ENCODE data around the gene MAOB.

MAOB gene

GRCh38 chrX:43860646-43861370, 21.4 kb downstream of the MAOB start:
- DNase-seq (ENCODE audit: low read depth), result peak; percentile 9

- no peak for DNase-seq (ENCODE audit: low read depth)
These were observed 28.9 kb downstream of the MAOB start for GRCh38 chrX:43853225-43853828.

GRCh38 chrX:43850629-43851028, 31.6 kb downstream of the MAOB start:
- DNase-seq (ENCODE audit: low read depth), result no peak

- no peak for DNase-seq (ENCODE audit: low read depth)
These were observed 33.1 kb downstream of the MAOB start for GRCh38 chrX:43849173-43849572.

- no peak for DNase-seq (ENCODE audit: low read depth)
These were observed 34.9 kb downstream of the MAOB start for GRCh38 chrX:43847352-43847751.

GRCh38 chrX:43846558-43846957, 35.7 kb downstream of the MAOB start:
- no peak for DNase-seq (ENCODE audit: low read depth)

GRCh38 chrX:43845776-43846175, 36.5 kb downstream of the MAOB start:
- no peak for DNase-seq (ENCODE audit: low read depth)

GRCh38 chrX:43840265-43840664, 42.0 kb downstream of the MAOB start:
- no peak for DNase-seq (ENCODE audit: low read depth)

- peak; percentile 18 for DNase-seq (ENCODE audit: low read depth)
These were observed 45.6 kb downstream of the MAOB start for GRCh38 chrX:43836435-43837184.

GRCh38 chrX:43835559-43835958, 46.7 kb downstream of the MAOB start:
- DNase-seq (ENCODE audit: low read depth), result no peak

GRCh38 chrX:43827791-43828190, 54.5 kb downstream of the MAOB start:
- DNase-seq (ENCODE audit: low read depth), result no peak

GRCh38 chrX:43822014-43822413, 60.2 kb downstream of the MAOB start:
- peak; percentile 23 for DNase-seq (ENCODE audit: low read depth)

GRCh38 chrX:43817444-43817843, 64.8 kb downstream of the MAOB start:
- no peak for DNase-seq (ENCODE audit: low read depth)

- no peak for DNase-seq (ENCODE audit: low read depth)
These were observed 67.0 kb downstream of the MAOB start for GRCh38 chrX:43815209-43815608.

- peak; percentile 8 for DNase-seq (ENCODE audit: low read depth)
These were observed 68.4 kb downstream of the MAOB start for GRCh38 chrX:43813898-43814297.

- no peak for DNase-seq (ENCODE audit: low read depth)
These were observed 68.9 kb downstream of the MAOB start for GRCh38 chrX:43813319-43813718.

GRCh38 chrX:43809463-43809862, 72.8 kb downstream of the MAOB start:
- DNase-seq (ENCODE audit: low read depth), result no peak

GRCh38 chrX:43808231-43808630, 74.0 kb downstream of the MAOB start:
- DNase-seq (ENCODE audit: low read depth), result no peak

- no peak for DNase-seq (ENCODE audit: low read depth)
These were observed 76.7 kb downstream of the MAOB start for GRCh38 chrX:43805579-43805978.

GRCh38 chrX:43804021-43804420, 78.2 kb downstream of the MAOB start:
- no peak for DNase-seq (ENCODE audit: low read depth)

GRCh38 chrX:43785930-43786591, 96.2 kb downstream of the MAOB start:
- no peak for DNase-seq (ENCODE audit: low read depth)

GRCh38 chrX:43758044-43758443, 124.2 kb downstream of the MAOB start:
- no peak for DNase-seq (ENCODE audit: low read depth)

- no peak for DNase-seq (ENCODE audit: low read depth)
These were observed 126.2 kb downstream of the MAOB start for GRCh38 chrX:43756076-43756475.

Data from ELR (cell line).